ENCODE results near the gene LMAN1L. TPM values are rescaled to one million over a fixed set of nuclear protein-coding genes. Genes with fewer than 3 reads are reported as not detected.

Gene LMAN1L
- under 1 TPM; 0.57 to 0.80 TPM for total RNA-seq
- polyA plus RNA-seq, result not detected
- 0.07 to 1.2 (median 0.42) reads per million in 6 experiments for total RNA-seq

DNA sequence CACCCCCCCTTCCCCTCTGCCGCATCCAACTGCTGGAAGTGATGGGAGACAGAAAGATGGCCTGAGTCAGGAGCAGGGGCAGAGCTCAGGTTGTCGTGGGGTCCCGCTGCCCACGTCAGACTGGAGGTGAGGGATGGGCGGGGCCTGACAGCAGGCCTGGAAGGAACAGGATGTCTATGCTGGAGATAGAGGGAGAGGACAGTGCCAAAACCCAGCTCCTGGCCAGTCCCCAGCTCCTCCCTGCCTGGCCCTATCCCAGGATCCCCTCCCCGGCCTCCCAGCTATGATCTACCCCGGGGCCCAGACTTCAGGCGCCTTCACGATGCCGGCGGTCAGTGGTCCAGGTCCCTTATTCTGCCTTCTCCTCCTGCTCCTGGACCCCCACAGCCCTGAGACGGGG, at the start of gene LMAN1L:
Gene LMAN1L, plus strand, starts transcription at position 303 of the 400 bp plus-strand sequence. Its CDS starts 20 bp downstream, at position 323.
- H3K9me3 Mint-ChIP-seq, result no peaks in the 10 kb centered on the region
- no peaks in the 10 kb centered on the region for H3K27me3 Mint-ChIP-seq
- DNase-seq (no peak), ATAC-seq (no peak)
- H3K4me3 Mint-ChIP-seq, result no peak within 1 kb of the TSS
- H3K4me1 Mint-ChIP-seq, result peaks cover 18 to 27% (median 21%) of the 10 kb centered on the region in 4 donors
- POLR2A ChIA-PET, result interaction anchor here (0.6 to 1.6 kb wide), 2 partner anchors 20 to 1097 kb away, joined by 3 to 4 read pairs; no protein-coding TSS in a partner anchor
- no peaks in the 10 kb centered on the region for H3K36me3 Mint-ChIP-seq
- H3K27ac Mint-ChIP-seq, result peak within 1 kb of the TSS in 4 of 10 donors; percentile 8 to 84 (median 78)

DNA sequence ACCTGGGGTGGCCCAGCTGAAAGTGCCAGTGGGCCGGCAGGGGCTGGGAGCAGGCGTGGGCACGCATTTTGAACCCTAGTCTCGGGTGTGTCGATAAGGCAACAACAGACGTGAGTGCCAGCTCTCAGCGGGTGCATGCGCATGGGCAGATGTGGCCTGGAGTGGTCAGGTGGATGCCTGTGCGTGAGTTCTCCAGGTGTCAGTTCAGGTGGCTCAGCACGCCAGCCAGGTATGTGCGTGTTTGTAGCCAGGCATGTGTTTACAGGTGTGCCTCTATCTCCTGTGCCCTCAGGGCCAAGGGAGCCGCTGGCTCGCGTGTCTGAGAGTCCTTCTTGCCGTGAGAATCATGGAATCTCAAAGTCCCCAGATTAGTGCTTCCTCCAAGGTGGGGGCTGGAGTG, 49.2 kb upstream of the LMAN1L start:
- ATAC-seq, result no peak
- Mint-ChIP-seq H3K36me3 (no peaks in the 10 kb centered on the region), H3K4me3 (no peak overlapping the region), H3K27me3 (peaks cover 0 to 5% (median 1%) of the 10 kb centered on the region in 5 donors), H3K27ac (no peak overlapping the region), H3K4me1 (peaks cover 2 to 11% (median 3%) of the 10 kb centered on the region in 4 donors), H3K9me3 (no peaks in the 10 kb centered on the region)
- POLR2A ChIA-PET, result interaction anchor here (0.6 to 1.2 kb wide), 2 partner anchors 125 to 130 kb away, joined by 3 to 5 read pairs; no protein-coding TSS in a partner anchor
- DNase-seq, result no peak

DNA sequence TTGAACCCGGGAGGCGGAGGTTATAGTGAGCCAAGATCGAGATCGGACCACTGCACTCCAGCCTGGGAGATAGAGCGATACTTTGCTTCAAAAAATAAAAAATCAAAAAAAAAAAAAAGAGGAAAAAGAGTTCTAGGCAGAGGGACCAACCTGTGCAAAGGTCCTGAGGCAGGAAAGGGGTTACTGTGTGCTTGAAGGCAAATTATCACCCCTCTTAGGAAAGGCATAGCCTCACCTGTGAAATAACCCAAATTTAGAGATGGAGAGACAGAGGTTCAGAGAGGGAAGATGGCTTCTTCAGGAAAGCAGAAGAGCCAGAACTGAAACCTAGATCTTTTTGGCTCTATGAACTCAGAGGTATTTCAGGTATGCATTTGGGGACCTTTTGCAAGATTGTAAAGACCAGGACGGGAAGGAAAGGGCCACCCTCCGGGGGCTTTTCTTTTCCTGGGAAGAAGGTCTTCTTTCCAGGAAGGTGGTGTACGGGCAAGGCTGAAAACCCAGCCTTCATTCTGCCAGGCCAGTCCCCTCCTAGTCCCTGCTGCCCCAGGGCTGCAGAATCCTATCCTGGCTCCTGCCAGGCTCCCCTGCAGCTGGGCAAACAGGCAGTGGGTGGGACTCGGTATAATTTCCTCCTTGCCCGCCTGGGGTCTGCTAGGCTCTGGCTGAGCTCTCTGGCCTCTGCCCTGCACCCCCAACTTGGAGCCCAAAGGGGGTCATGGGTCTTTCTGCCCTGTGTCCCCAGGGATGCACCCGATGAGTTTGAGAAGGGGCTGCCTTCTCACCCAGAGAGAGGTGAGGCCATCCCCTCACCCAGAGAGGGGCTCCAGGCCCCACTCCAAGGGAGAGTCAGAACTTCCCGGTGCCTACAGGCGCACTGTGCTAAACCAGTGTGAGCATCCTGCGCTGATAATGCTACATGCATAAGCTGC, 45.2 kb upstream of the LMAN1L start:
- H3K27me3 Mint-ChIP-seq, result peaks cover 0 to 6% (median 1%) of the 10 kb centered on the region in 5 donors
- no peaks in the 10 kb centered on the region for H3K9me3 Mint-ChIP-seq
- ATAC-seq, result no peak
- H3K36me3 Mint-ChIP-seq, result no peaks in the 10 kb centered on the region
- POLR2A ChIA-PET, result interaction anchor here (0.7 to 31.0 kb wide), 7 partner anchors 8 to 393 kb away, joined by 3 to 1300 read pairs (median 3); partner anchors contain the start of genes CSK and UBL7
- peak in 1 of 10 donors; percentile 50 for DNase-seq
- no peak overlapping the region for H3K4me3 Mint-ChIP-seq
- no peak overlapping the region for H3K27ac Mint-ChIP-seq
- H3K4me1 Mint-ChIP-seq, result peaks cover 7 to 26% (median 21%) of the 10 kb centered on the region in 4 donors

DNA sequence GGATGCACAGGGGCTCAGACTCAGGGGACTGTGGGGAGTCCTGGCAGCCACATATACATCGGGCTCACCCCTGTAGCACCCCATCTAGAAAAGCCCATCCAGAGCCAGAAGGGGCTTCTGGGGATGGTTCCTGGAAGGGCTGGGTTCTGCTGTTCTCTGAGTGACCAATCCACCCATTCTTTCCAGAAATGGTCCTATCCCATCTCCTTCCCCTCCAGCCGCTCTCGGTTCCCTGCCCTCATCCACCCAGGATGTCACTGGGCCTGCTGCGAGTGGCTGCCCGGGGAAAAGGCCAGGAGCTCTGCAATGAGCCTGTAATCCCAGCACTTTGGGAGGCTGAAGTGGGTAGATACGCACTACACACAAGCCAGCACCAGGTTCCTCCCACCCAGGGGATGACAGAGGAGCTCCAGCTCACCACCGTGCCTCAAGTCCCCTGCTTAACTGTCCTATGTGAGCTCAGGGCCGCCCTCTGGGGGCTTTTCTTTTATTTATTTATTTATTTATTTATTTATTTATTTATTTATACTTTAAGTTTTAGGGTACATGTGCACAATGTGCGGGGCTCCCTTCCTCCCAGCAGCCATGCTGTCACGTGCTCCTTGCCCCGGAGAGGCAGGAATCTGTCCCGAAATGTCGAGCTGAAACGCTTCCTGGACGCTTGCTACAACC, 44.4 kb upstream of the LMAN1L start:
- H3K27ac Mint-ChIP-seq, result peak overlapping the region in 2 of 10 donors; percentile 16 to 63
- POLR2A ChIA-PET, result interaction anchor here (0.9 to 31.0 kb wide), 6 partner anchors 9 to 394 kb away, joined by 3 to 1300 read pairs (median 4); partner anchors contain the start of genes CSK and UBL7
- ATAC-seq, result no peak

DNA sequence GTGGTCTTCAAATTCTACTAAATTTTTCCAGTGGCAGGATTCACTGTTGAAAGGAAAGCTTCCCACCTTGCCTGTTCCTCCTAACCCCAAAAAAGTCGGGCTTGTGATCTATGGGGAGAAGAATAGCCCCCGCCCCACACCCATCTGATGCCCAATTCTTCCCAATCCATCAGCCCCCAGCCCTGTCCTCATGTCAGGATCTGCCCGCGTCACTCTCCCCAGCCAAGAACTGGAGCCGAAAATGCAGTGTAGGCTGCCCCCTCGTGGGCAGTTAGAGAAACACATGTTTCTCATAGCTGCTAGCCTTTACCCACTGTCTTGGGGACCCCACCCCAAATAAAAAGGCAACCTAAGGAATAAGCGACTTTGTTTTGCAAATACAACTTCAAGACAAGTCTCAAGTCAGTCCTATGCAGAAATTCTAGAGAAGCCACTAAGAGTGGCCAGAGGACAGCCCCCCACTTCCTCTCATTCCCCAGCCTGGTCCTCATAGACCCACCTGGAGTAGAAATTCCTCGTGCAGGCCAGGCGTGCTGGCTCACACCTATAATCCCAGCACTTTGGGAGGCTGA, 43.8 kb upstream of the LMAN1L start:
- Mint-ChIP-seq H3K27ac (peak overlapping the region in 3 of 10 donors; percentile 10 to 63 (median 16)), H3K4me3 (peak overlapping the region in 2 of 10 donors; percentile 29 to 50), H3K4me1 (peaks cover 7 to 32% (median 28%) of the 10 kb centered on the region in 4 donors), H3K9me3 (no peaks in the 10 kb centered on the region), H3K27me3 (peaks cover 0 to 6% (median 1%) of the 10 kb centered on the region in 5 donors), H3K36me3 (no peaks in the 10 kb centered on the region)
- POLR2A ChIA-PET, result interaction anchor here (0.7 to 31.0 kb wide), 9 partner anchors 9 to 399 kb away, joined by 3 to 1300 read pairs (median 3); partner anchors contain the start of genes CSK and UBL7
- ATAC-seq (peak; percentile 52 to 55), DNase-seq (peak; percentile 42 to 79 (median 62))

More for the DNA sequence above, 44.4 kb upstream of the LMAN1L start:
- DNase-seq, result no peak
- Mint-ChIP-seq H3K9me3 (no peaks in the 10 kb centered on the region), H3K4me1 (peaks cover 7 to 26% (median 23%) of the 10 kb centered on the region in 4 donors), H3K4me3 (no peak overlapping the region), H3K36me3 (no peaks in the 10 kb centered on the region), H3K27me3 (peaks cover 0 to 6% (median 1%) of the 10 kb centered on the region in 5 donors)

DNA sequence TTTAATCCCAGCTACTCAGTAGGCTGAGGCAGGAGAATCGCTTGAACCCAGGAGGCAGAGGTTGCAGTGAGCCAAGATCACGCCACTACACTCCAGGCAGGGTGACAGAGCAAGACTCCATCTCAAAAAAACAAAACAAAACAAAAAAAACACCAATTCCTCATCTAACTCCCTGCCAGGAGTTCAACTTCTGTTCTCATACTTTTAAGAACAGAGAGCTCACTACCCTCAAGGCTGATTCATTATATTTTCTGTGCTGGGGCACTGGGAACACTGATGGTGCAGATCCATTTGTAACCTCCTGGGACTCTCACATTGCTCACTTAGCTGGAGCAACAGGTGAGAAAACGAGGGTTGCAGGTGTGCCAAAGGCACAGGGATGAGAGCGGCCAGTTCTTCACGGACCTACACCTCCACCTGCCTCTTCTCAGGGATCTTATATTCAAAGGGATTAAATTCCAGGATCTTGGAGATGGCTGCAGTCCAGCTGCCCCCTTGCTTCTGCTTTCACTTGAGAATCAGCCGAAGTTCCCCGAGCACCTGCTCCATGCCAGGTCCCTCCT, 43.1 kb upstream of the LMAN1L start:
- no peaks in the 10 kb centered on the region for H3K36me3 Mint-ChIP-seq
- ATAC-seq (no peak), DNase-seq (no peak)
- peaks cover 0 to 6% (median 1%) of the 10 kb centered on the region in 5 donors for H3K27me3 Mint-ChIP-seq
- no peaks in the 10 kb centered on the region for H3K9me3 Mint-ChIP-seq
- no peak overlapping the region for H3K4me3 Mint-ChIP-seq
- no peak overlapping the region for H3K27ac Mint-ChIP-seq
- POLR2A ChIA-PET, result interaction anchor here (0.7 to 31.0 kb wide), 9 partner anchors 8 to 400 kb away, joined by 3 to 1300 read pairs (median 4); partner anchors contain the start of genes CSK and UBL7
- peaks cover 7 to 38% (median 32%) of the 10 kb centered on the region in 4 donors for H3K4me1 Mint-ChIP-seq

DNA sequence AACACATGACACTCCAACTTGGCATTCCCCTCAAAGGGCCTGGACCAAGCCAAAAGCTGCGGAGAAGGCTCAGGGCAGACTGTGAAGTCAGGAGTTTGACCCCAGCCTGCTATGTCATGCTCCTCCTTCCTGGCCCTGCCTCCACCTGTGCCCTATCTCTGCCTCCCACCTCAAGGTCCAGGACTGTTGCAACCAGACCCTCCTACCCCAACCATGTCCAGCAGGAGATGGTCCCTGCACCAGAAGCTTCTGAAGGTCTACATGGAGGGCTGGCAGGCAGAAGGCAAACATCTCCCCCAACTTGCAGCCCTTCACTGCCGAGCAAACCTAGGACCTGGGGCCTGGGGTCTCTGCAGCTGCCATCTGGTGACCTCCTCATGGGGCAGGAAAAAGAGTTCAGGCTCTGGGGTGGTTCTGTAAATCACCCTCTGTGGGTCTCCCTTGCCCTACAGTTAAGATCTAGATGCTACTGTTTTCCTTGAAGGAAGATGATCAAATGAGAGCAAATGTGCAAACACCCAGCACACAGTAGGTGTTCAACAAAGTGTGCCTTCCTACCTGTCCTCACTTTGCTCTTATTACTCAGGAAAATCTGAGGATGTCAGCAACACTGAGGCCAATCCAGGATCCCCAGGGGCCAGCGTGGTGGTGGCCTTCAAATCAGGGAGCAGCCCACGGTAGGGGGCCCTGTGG, 42.3 kb upstream of the LMAN1L start:
- Mint-ChIP-seq H3K27ac (peak overlapping the region in 3 of 10 donors; percentile 89 to 93 (median 90)), H3K4me1 (peaks cover 9 to 43% (median 37%) of the 10 kb centered on the region in 4 donors), H3K27me3 (peaks cover 0 to 6% (median 0%) of the 10 kb centered on the region in 5 donors), H3K4me3 (peak overlapping the region in 1 of 10 donors; percentile 19), H3K9me3 (no peaks in the 10 kb centered on the region), H3K36me3 (no peaks in the 10 kb centered on the region)
- no peak for ATAC-seq
- DNase-seq, result no peak
- POLR2A ChIA-PET, result interaction anchor here (1.0 to 31.0 kb wide), 9 partner anchors 7 to 397 kb away, joined by 3 to 1300 read pairs (median 7); partner anchors contain the start of gene CSK

DNA sequence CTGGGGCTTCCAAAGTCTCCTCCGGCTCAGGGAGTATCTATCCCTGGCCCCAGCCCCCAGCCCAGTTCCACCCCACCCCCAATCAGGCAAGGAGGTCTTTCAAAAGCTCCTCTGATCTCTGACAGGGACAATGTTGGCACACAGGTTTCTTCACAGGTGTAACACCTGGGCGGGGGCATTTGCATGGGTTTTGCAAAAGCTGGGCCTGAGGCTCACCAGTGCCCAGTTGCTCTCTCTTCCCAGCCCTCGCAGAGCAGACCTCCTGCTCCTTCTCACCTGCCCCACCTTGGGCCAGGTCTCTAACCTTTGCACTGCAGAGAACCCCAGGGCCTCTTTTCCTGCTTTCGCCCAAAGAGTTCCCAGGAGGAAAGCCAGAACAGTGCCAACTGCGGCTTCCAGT, 39.3 kb upstream of the LMAN1L start:
- Mint-ChIP-seq H3K36me3 (no peaks in the 10 kb centered on the region), H3K27ac (peak overlapping the region in 7 of 10 donors; percentile 3 to 100 (median 68)), H3K27me3 (peaks cover 0 to 2% (median 0%) of the 10 kb centered on the region in 5 donors), H3K4me3 (no peak overlapping the region), H3K9me3 (no peaks in the 10 kb centered on the region), H3K4me1 (peaks cover 28 to 73% (median 65%) of the 10 kb centered on the region in 4 donors)
- POLR2A ChIA-PET, result interaction anchor here (31.0 kb wide), 1 partner anchor 22 kb away, joined by 1300 read pairs; the partner anchor contains the start of gene CSK
- DNase-seq (no peak), ATAC-seq (no peak)

DNA sequence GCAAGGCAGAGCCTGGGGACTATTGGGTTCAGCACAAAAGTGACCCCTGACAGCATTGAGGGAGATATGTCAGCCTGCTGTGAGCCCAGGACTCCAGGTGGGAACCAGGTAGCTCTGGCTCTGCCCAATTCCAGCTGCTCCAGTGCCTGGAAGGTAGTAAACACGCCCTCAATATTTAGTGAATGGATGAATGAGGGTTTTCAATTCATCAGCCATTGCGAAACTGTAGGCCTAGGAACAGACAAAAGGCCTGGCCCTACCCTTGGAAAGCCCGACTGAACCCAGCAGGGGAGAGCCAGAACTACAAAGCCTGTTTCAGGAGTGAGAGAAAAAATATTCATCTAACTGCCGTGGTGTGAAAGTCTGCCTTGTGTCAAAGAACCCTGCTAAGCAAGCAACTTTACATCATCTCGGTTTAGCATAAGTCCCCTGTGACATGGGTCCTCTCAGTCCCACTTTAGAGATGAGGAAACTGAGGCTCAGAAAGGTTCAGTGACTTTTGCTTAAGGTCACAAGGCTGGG, 38.8 kb upstream of the LMAN1L start:
- DNase-seq (no peak), ATAC-seq (no peak)
- peak overlapping the region in 9 of 10 donors; percentile 50 to 100 (median 83) for H3K27ac Mint-ChIP-seq
- H3K9me3 Mint-ChIP-seq, result no peaks in the 10 kb centered on the region
- H3K4me3 Mint-ChIP-seq, result no peak overlapping the region
- peaks cover 0 to under 1% (median 0%) of the 10 kb centered on the region in 5 donors for H3K27me3 Mint-ChIP-seq
- H3K36me3 Mint-ChIP-seq, result no peaks in the 10 kb centered on the region
- peaks cover 31 to 74% (median 66%) of the 10 kb centered on the region in 4 donors for H3K4me1 Mint-ChIP-seq
- POLR2A ChIA-PET, result interaction anchor here (31.0 kb wide), 1 partner anchor 21 kb away, joined by 1300 read pairs; the partner anchor contains the start of gene CSK

DNA sequence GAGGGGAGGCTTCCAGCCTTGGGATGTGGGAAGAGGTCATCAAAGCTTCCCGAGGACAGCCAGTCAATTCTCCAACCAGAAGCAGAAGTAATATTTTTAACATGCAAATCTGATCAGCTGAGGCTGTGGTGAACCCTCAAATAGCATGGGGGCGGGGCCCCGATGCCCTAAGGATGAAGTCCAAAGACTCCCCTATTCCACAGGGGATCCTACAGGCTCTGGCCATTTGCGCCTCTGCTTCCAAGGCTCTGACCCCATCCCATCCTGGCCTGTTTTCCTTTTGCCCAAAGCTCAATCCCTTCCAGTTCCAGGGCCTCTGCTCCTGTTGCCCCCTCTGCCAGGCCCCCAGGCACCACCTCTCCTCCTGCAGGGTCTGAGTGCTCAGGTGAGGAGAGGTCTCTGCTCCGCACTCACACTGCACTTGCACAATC, 37.5 kb upstream of the LMAN1L start:
- Mint-ChIP-seq H3K27ac (peak overlapping the region in 8 of 10 donors; percentile 70 to 100 (median 98)), H3K4me1 (peaks cover 38 to 84% (median 77%) of the 10 kb centered on the region in 4 donors), H3K27me3 (no peaks in the 10 kb centered on the region), H3K4me3 (peak overlapping the region in 3 of 10 donors; percentile 33 to 85 (median 60)), H3K36me3 (no peaks in the 10 kb centered on the region), H3K9me3 (no peaks in the 10 kb centered on the region)
- POLR2A ChIA-PET, result interaction anchor here (31.0 kb wide), 1 partner anchor 20 kb away, joined by 1300 read pairs; the partner anchor contains the start of gene CSK
- DNase-seq, result no peak
- ATAC-seq, result no peak

Data from naive thymus-derived CD8-positive, alpha-beta T cell (primary cell).